ENCODE data around the gene DDX18. TPM values are rescaled to one million over a fixed set of nuclear protein-coding genes. Genes with fewer than 3 reads are reported as not detected.

DDX18 gene
- total and polyA plus RNA-seq, 2 donors (not counting 3 experiments of a cell fraction or from before 2014, with no cell fraction given) = 15.8 to 50.4 TPM

GRCh38 chr2:117862459-117862858, 48.0 kb downstream of the DDX18 start:
- Histone ChIP-seq H3K4me1 (ENCODE audit: control insufficient read depth, extremely low read depth, insufficient read depth, low read length) (no peaks in the 10 kb centered on the region), H3K4me2 (ENCODE audit: insufficient read depth, low read length) (no peak overlapping the region), H3K79me2 (ENCODE audit: control insufficient read depth, insufficient read depth, low read length) (no peaks in the 10 kb centered on the region), H4K20me1 (replicated peaks; ENCODE audit: control insufficient read depth, extremely low read depth, insufficient read depth, low read length) (no peaks in the 10 kb centered on the region), H3K4me3 (replicated peaks in 1 of 3; ENCODE audit: insufficient read depth in 1 of 3, low read depth in 1 of 3, low read length in 3 of 3) (no peak overlapping the region), H3K27me3 (ENCODE audit: control insufficient read depth in 2 of 2, insufficient read depth in 2 of 2, low read length in 2 of 2) (peaks cover 7 to 12% of the 10 kb centered on the region in 2 experiments), H3K27ac (ENCODE audit: insufficient read depth, low read depth, low read length) (no peak overlapping the region), H3K36me3 (ENCODE audit: control insufficient read depth in 2 of 2, extremely low read depth in 1 of 2, insufficient read depth in 2 of 2, low read length in 2 of 2) (no peaks in the 10 kb centered on the region), H2AFZ (ENCODE audit: low read depth, low read length) (no peak overlapping the region), H3K9me1 (replicated peaks; ENCODE audit: control insufficient read depth, extremely low read depth, insufficient read depth, low read length) (no peaks in the 10 kb centered on the region), H3K9ac (replicated peaks; ENCODE audit: extremely low read depth, insufficient read depth, low read length) (no peak overlapping the region), H3K9me3 (replicated peaks; ENCODE audit: control insufficient read depth, insufficient read depth, low read length) (no peaks in the 10 kb centered on the region)
- dilution Hi-C loops (cut with MboI; ENCODE audit: extremely low pct_ligation_motif_present, low sequenced_read_pairs) = no loop called here
- ChIA-PET CTCF (interaction anchor here (1.0 kb wide), 2 partner anchors 26 to 48 kb away, joined by 3 to 5 read pairs; partner anchors contain the start of gene DDX18), POLR2A (no interaction called here)
- BruUV-seq (replicated peaks) = no TSS peak
- no peak for TF ChIP-seq POLR2A (IDR thresholded peaks at IDR 0.05; ENCODE audit: low read depth, low read length)
- no peak for TF ChIP-seq MAX (IDR thresholded peaks at IDR 0.05; ENCODE audit: insufficient read depth, insufficient read length)
- no peak for TF ChIP-seq CTCF (IDR thresholded peaks at IDR 0.05; ENCODE audit: extremely low read depth in 1 of 2, insufficient read depth in 1 of 2, low read depth in 1 of 2, low read length in 2 of 2)
- no peak for TF ChIP-seq JUN (IDR thresholded peaks at IDR 0.05; ENCODE audit: borderline replicate concordance, insufficient read depth, insufficient read length, low read depth)
- TF ChIP-seq POLR2AphosphoS5 (IDR thresholded peaks at IDR 0.05; ENCODE audit: insufficient read depth, low read depth, low read length) = no peak
- no peak for TF ChIP-seq MYC (IDR thresholded peaks at IDR 0.05; ENCODE audit: low read depth, low read length)
- no peak for TF ChIP-seq EZH2 (IDR thresholded peaks at IDR 0.05; ENCODE audit: borderline replicate concordance, low read depth, low read length, severe bottlenecking)
- no peak for TF ChIP-seq GATA2 (IDR thresholded peaks at IDR 0.05; ENCODE audit: insufficient read depth, insufficient read length, low read depth, low read length)
- TF ChIP-seq FOS (IDR thresholded peaks at IDR 0.05; ENCODE audit: borderline replicate concordance, insufficient read depth, low read length) = no peak
- no peak for DNase-seq (ENCODE audit: low read depth, low spot score)
- intact Hi-C loops (cut with micrococcal nuclease) = no loop called here
- no peak for FAIRE-seq
